GM23248 (cell line): ENCODE data around the gene DENND1A. TPM values are rescaled to one million over a fixed set of nuclear protein-coding genes. Genes with fewer than 3 reads are reported as not detected.

ENCODE experiments used
- DNase-seq: peaks from one replicate; pipeline ENCODE4 v3.0.0-alpha.2; 2015
- H2AFZ ChIP-seq: fragments of 200-600 bp; sonication (generic); 2 replicates; pipeline ENCODE4 v1.6.1; 2016; ENCODE audit warnings: antibody characterized with exemption
- H3F3A ChIP-seq: fragments of 200-600 bp; sonication (generic); 2 replicates; pipeline ENCODE4 v1.6.1; 2016; ENCODE audit warnings: mild to moderate bottlenecking, antibody characterized with exemption, mixed run types; ENCODE audit not compliant: insufficient read depth
- H3K27ac ChIP-seq: fragments of 200-600 bp; sonication (generic); 2 replicates; pipeline ENCODE4 v1.5.1; 2016; ENCODE audit warnings: mild to moderate bottlenecking
- H3K27me3 ChIP-seq: fragments of 200-600 bp; sonication (generic); replicated peaks from 2 replicates; pipeline ENCODE4 v1.6.1; 2016; ENCODE audit warnings: mild to moderate bottlenecking; ENCODE audit not compliant: insufficient read depth
- H3K36me3 ChIP-seq: fragments of 200-600 bp; sonication (generic); 2 replicates; pipeline ENCODE4 v1.6.1; 2016; ENCODE audit warnings: low read depth, mild to moderate bottlenecking
- H3K4me1 ChIP-seq: fragments of 200-600 bp; sonication (generic); 2 replicates; pipeline ENCODE4 v1.6.1; 2016; ENCODE audit warnings: mild to moderate bottlenecking; ENCODE audit not compliant: insufficient read depth
- H3K4me2 ChIP-seq: fragments of 200-600 bp; sonication (generic); one replicate; pipeline ENCODE4 v1.6.1; 2016; ENCODE audit warnings: mild to moderate bottlenecking; ENCODE audit not compliant: unreplicated experiment
- H3K4me3 ChIP-seq: fragments of 200-600 bp; sonication (generic); 2 replicates; pipeline ENCODE4 v1.5.1; 2016; ENCODE audit warnings: mild to moderate bottlenecking
- H3K79me2 ChIP-seq: fragments of 200-600 bp; sonication (generic); 2 replicates; pipeline ENCODE4 v1.6.1; 2016; ENCODE audit warnings: mild to moderate bottlenecking; ENCODE audit not compliant: insufficient read depth
- H3K9ac ChIP-seq: fragments of 200-600 bp; sonication (generic); 2 replicates; pipeline ENCODE4 v1.6.1; 2016; ENCODE audit warnings: mild to moderate bottlenecking
- H3K9me2 ChIP-seq: fragments of 200-600 bp; sonication (generic); 2 replicates; pipeline ENCODE4 v1.6.1; 2016; ENCODE audit warnings: mixed run types, mild to moderate bottlenecking, moderate library complexity; ENCODE audit not compliant: insufficient read depth
- H3K9me3 ChIP-seq: fragments of 200-600 bp; sonication (generic); one replicate; pipeline ENCODE4 v1.6.1; 2017; ENCODE audit warnings: low read depth
- H4K20me1 ChIP-seq: fragments of 200-600 bp; sonication (generic); 2 replicates; pipeline ENCODE4 v1.6.0; 2016; ENCODE audit not compliant: insufficient read depth
- EZH2 ChIP-seq: fragments of 200-600 bp; sonication (generic); IDR thresholded peaks from 2 replicates; pipeline ENCODE4 v1.6.1; 2018; ENCODE audit warnings: antibody characterized with exemption, mild to moderate bottlenecking; ENCODE audit not compliant: insufficient read depth, poor library complexity, severe bottlenecking
- EZH2phosphoT487 ChIP-seq: fragments of 200-600 bp; sonication (generic); IDR thresholded peaks from 2 replicates; pipeline ENCODE4 v1.6.1; 2018; ENCODE audit warnings: antibody characterized with exemption, moderate library complexity, mild to moderate bottlenecking, low read depth; ENCODE audit not compliant: insufficient read depth
- WGBS, 2 experiments: methylation state at CpG; one replicate each; pipeline ENCODE4 v1.1.6; 2015 to 2017; ENCODE audit warnings: low lambda C conversion rate in 2 of 2, low coverage in 1 of 2; ENCODE audit errors: missing lambda C conversion rate in 2 of 2; 5-methylcytosine and 5-hydroxymethylcytosine counted together
- in situ Hi-C: fragments of 300-500 bp; cut with MboI; formaldehyde crosslinking; loops from 2 replicates; pipeline ENCODE4 v1.15.0; 2020
- polyA plus RNA-seq: library from polyadenylated mRNA; unstranded; fragments of >200 nt; fragmentation: Nextera tagmentation; extraction: Ambion mirVana; gene quantifications from 2 replicates; pipeline ENCODE4 v1.2.1, GENCODE V29; 2016
- total RNA-seq: library from RNA; depleted of rRNA; stranded (reverse); fragments of >200 nt; shearing (Covaris generic); gene quantifications from 2 replicates; pipeline ENCODE4 v1.2.3, GENCODE V29; 2014

DENND1A gene
- total and polyA plus RNA-seq, 2 experiments from 2014 or later: 13.2 to 16.4 TPM

- Histone ChIP-seq H3K79me2 (no peaks in the 10 kb centered on the region), H3K4me1 (no peaks in the 10 kb centered on the region), H2AFZ (no peak overlapping the region), H3K4me3 (no peak overlapping the region), H3K27ac (no peak overlapping the region), H3K4me2 (no peak overlapping the region), H3K36me3 (no peaks in the 10 kb centered on the region), H3K9me2 (no peaks in the 10 kb centered on the region), H3K27me3 (no peaks in the 10 kb centered on the region), H3F3A (no peaks in the 10 kb centered on the region), H3K9ac (no peak overlapping the region), H4K20me1 (no peaks in the 10 kb centered on the region), H3K9me3 (no peaks in the 10 kb centered on the region)
- in situ Hi-C loops: no loop called here
- 96 to 98% methylated on average over 3 of the region's 3 CpGs for WGBS, 2 experiments
- TF ChIP-seq EZH2phosphoT487: no peak
- TF ChIP-seq EZH2: no peak
- no peak for DNase-seq
These were observed 325.1 kb downstream of the DENND1A start for GRCh38 chr9:123604861-123605260.

GRCh38 chr9:123601828-123602227 lies 328.1 kb downstream of the DENND1A start:
- no peak for DNase-seq
- H3K4me1 ChIP-seq: no peaks in the 10 kb centered on the region
- H4K20me1 ChIP-seq: no peaks in the 10 kb centered on the region; the same call in 1 of the 2 replicates
- no peak overlapping the region for H3K4me3 ChIP-seq
- H3F3A ChIP-seq: no peaks in the 10 kb centered on the region
- no peak overlapping the region for H3K9ac ChIP-seq
- no peaks in the 10 kb centered on the region for H3K9me3 ChIP-seq
- no peak overlapping the region for H2AFZ ChIP-seq
- 91 to 100% methylated on average over 2 of the region's 2 CpGs for WGBS, 2 experiments
- no peaks in the 10 kb centered on the region for H3K27me3 ChIP-seq
- TF ChIP-seq EZH2phosphoT487: no peak
- no peak for TF ChIP-seq EZH2
- no peak overlapping the region for H3K27ac ChIP-seq
- no peak overlapping the region for H3K4me2 ChIP-seq
- no peaks in the 10 kb centered on the region for H3K79me2 ChIP-seq
- H3K36me3 ChIP-seq: no peaks in the 10 kb centered on the region
- H3K9me2 ChIP-seq: no peaks in the 10 kb centered on the region
- in situ Hi-C loops: no loop called here

- WGBS, 2 experiments: 86% methylated on average over 7 of the region's 7 CpGs
- Histone ChIP-seq H4K20me1 (no peaks in the 10 kb centered on the region; the same call in 1 of the 2 replicates), H3K9me2 (no peaks in the 10 kb centered on the region), H3K4me2 (no peak overlapping the region), H3K4me1 (no peaks in the 10 kb centered on the region), H3K27me3 (no peaks in the 10 kb centered on the region), H3K9me3 (no peaks in the 10 kb centered on the region), H2AFZ (no peak overlapping the region), H3F3A (no peaks in the 10 kb centered on the region), H3K36me3 (no peaks in the 10 kb centered on the region), H3K4me3 (no peak overlapping the region), H3K9ac (no peak overlapping the region), H3K27ac (no peak overlapping the region), H3K79me2 (no peaks in the 10 kb centered on the region)
- in situ Hi-C loops: no loop called here
- DNase-seq: no peak
- no peak for TF ChIP-seq EZH2
- no peak for TF ChIP-seq EZH2phosphoT487
These were observed 330.1 kb downstream of the DENND1A start for GRCh38 chr9:123599781-123600180.

GRCh38 chr9:123597876-123598556 lies 331.9 kb downstream of the DENND1A start:
- Histone ChIP-seq H3K27me3 (no peaks in the 10 kb centered on the region), H3K27ac (no peak overlapping the region), H3K9me3 (no peaks in the 10 kb centered on the region), H3K36me3 (no peaks in the 10 kb centered on the region), H3F3A (no peaks in the 10 kb centered on the region), H3K9me2 (no peaks in the 10 kb centered on the region), H3K4me1 (no peaks in the 10 kb centered on the region), H2AFZ (no peak overlapping the region), H3K4me3 (no peak overlapping the region), H3K9ac (no peak overlapping the region), H3K4me2 (no peak overlapping the region), H4K20me1 (no peaks in the 10 kb centered on the region; the same call in 1 of the 2 replicates), H3K79me2 (no peaks in the 10 kb centered on the region)
- in situ Hi-C loops: no loop called here
- no peak for TF ChIP-seq EZH2phosphoT487
- TF ChIP-seq EZH2: no peak
- 81 to 83% methylated on average over 8 of the region's 8 CpGs for WGBS, 2 experiments
- no peak for DNase-seq
